ENCODE data around the gene VIT. TPM values are rescaled to one million over a fixed set of nuclear protein-coding genes. Genes with fewer than 3 reads are reported as not detected.

The VIT gene
- total RNA-seq, 4 donors from 2014 or later = 1.4 to 3.6 (median 2.5) TPM; not detected in 1

DNA sequence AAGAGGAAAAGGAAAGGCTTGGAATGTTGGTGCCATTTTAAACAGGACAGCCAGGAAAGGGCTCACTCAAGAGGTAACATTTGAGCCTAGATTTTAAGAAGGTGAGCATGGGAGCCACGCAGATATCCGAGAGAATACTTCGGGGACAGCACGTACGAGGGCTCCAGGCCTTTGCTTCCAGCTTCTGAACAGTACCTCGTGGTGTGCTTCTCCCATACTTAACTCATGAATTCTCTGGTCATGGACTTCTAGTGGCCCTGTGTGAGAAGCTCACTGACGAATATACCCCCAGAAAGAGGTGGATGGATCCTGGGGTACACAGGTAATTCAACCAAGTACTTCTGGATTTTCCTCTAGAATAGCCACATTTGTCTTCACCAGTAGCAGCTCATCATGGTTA lies 2.7 kb upstream of the VIT start:
- Histone ChIP-seq H3K4me3 (no peak overlapping the region), H3K9me3 (no peaks in the 10 kb centered on the region), H3K4me1 (peaks cover 0 to 2% (median 0%) of the 10 kb centered on the region in 4 donors), H3K27me3 (no peaks in the 10 kb centered on the region), H3K27ac (no peak overlapping the region), H3K36me3 (no peaks in the 10 kb centered on the region)
- WGBS, 2 donors (ENCODE audit: low coverage in 1 of 2) = 92 to 94% methylated on average over 7 of the region's 7 CpGs
- in situ Hi-C loops (cut with MboI; ENCODE audit: low pct_ligation_motif_present in 1 of 4, low pct_unique_long_range_greater_than_20kb in 1 of 4, low sequenced_read_pairs in 3 of 4) (no loop called here), intact Hi-C loops (cut with DNase I; ENCODE audit: low total_unique reads) (no loop called here)
- DNase-seq = no peak
- TF ChIP-seq EP300 (IDR thresholded peaks at IDR 0.05; ENCODE audit: low read depth) (no peak), CTCF (IDR thresholded peaks at IDR 0.05) (no peak), POLR2A (IDR thresholded peaks at IDR 0.05) (no peak), POLR2AphosphoS5 (IDR thresholded peaks at IDR 0.05) (no peak)

- Histone ChIP-seq H3K27ac (no peak overlapping the region), H3K27me3 (no peaks in the 10 kb centered on the region), H3K9me3 (no peaks in the 10 kb centered on the region), H3K36me3 (no peaks in the 10 kb centered on the region), H3K4me1 (peaks cover 0 to 2% (median 0%) of the 10 kb centered on the region in 4 donors), H3K4me3 (no peak overlapping the region)
- in situ Hi-C loops (cut with MboI; ENCODE audit: low pct_ligation_motif_present in 1 of 4, low pct_unique_long_range_greater_than_20kb in 1 of 4, low sequenced_read_pairs in 3 of 4) (no loop called here), intact Hi-C loops (cut with DNase I; ENCODE audit: low total_unique reads) (no loop called here)
- TF ChIP-seq POLR2AphosphoS5 (IDR thresholded peaks at IDR 0.05) (no peak), POLR2A (IDR thresholded peaks at IDR 0.05) (no peak), CTCF (IDR thresholded peaks at IDR 0.05) (no peak), EP300 (IDR thresholded peaks at IDR 0.05; ENCODE audit: low read depth) (no peak)
- no peak for DNase-seq
- 55 to 58% methylated on average over 2 to 7 of the region's 7 CpGs for WGBS, 2 donors (ENCODE audit: low coverage in 1 of 2)
Observed at GRCh38 chr2:36695746-36696415, 626 bp upstream of the VIT start.

- TF ChIP-seq POLR2A (IDR thresholded peaks at IDR 0.05) (no peak), EP300 (IDR thresholded peaks at IDR 0.05; ENCODE audit: low read depth) (no peak), POLR2AphosphoS5 (IDR thresholded peaks at IDR 0.05) (no peak)
- DNase-seq = no peak
- H3K27me3 ChIP-seq = no peaks in the 10 kb centered on the region
- peaks cover 0 to 2% (median 0%) of the 10 kb centered on the region in 4 donors for H3K4me1 ChIP-seq
- no peaks in the 10 kb centered on the region for H3K36me3 ChIP-seq
- WGBS, 2 donors (ENCODE audit: low coverage in 1 of 2) = 62 to 71% methylated on average over 8 of the region's 8 CpGs
- no peaks in the 10 kb centered on the region for H3K9me3 ChIP-seq
- in situ Hi-C loops (cut with MboI; ENCODE audit: low pct_ligation_motif_present in 1 of 4, low pct_unique_long_range_greater_than_20kb in 1 of 4, low sequenced_read_pairs in 3 of 4) = no loop called here
- intact Hi-C loops (cut with DNase I; ENCODE audit: low total_unique reads) = no loop called here
- no peak overlapping the region for H3K27ac ChIP-seq
- H3K4me3 ChIP-seq = no peak overlapping the region
Observed at GRCh38 chr2:36697424-36698066, 1.0 kb downstream of the VIT start.

DNA sequence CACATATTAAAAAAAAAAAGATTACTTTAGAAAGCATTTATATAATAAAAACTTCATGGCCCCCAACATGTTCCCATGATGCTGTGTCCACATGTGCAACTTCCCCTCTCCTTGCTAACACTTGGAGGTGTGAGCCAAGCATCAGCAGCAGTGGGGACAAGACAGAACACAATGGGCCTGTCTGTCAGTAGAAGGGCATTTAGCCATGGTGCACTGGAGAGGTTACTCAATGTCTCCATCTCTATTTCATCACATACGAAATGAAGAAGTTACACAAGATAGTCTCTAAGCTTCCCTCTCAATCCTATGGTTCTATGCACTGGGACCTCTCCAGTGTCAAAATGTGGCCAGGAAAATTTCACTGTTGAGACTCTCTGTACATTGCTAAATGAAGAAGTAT lies 2.5 kb downstream of the VIT start:
- DNase-seq = no peak
- Histone ChIP-seq H3K4me3 (no peak overlapping the region), H3K27me3 (no peaks in the 10 kb centered on the region), H3K9me3 (no peaks in the 10 kb centered on the region), H3K36me3 (no peaks in the 10 kb centered on the region), H3K4me1 (peaks cover 0 to 2% (median 0%) of the 10 kb centered on the region in 4 donors), H3K27ac (no peak overlapping the region)
- TF ChIP-seq POLR2AphosphoS5 (IDR thresholded peaks at IDR 0.05) = no peak
- no peak for TF ChIP-seq POLR2A (IDR thresholded peaks at IDR 0.05)
- TF ChIP-seq EP300 (IDR thresholded peaks at IDR 0.05; ENCODE audit: low read depth) = no peak
- 73 to 80% methylated on average over 1 of the region's 1 CpG for WGBS, 2 donors (ENCODE audit: low coverage in 1 of 2)
- in situ Hi-C loops (cut with MboI; ENCODE audit: low pct_ligation_motif_present in 1 of 4, low pct_unique_long_range_greater_than_20kb in 1 of 4, low sequenced_read_pairs in 3 of 4) = no loop called here
- intact Hi-C loops (cut with DNase I; ENCODE audit: low total_unique reads) = no loop called here

GRCh38 chr2:36700311-36700710 lies 3.8 kb downstream of the VIT start:
- Histone ChIP-seq H3K36me3 (no peaks in the 10 kb centered on the region), H3K4me1 (peaks cover 0 to 2% (median 0%) of the 10 kb centered on the region in 4 donors), H3K4me3 (no peak overlapping the region), H3K27me3 (no peaks in the 10 kb centered on the region), H3K27ac (no peak overlapping the region), H3K9me3 (no peaks in the 10 kb centered on the region)
- in situ Hi-C loops (cut with MboI; ENCODE audit: low pct_ligation_motif_present in 1 of 4, low pct_unique_long_range_greater_than_20kb in 1 of 4, low sequenced_read_pairs in 3 of 4) = no loop called here
- 82 to 90% methylated on average over 4 of the region's 4 CpGs for WGBS, 2 donors (ENCODE audit: low coverage in 1 of 2)
- intact Hi-C loops (cut with DNase I; ENCODE audit: low total_unique reads) = no loop called here
- no peak for TF ChIP-seq CTCF (IDR thresholded peaks at IDR 0.05)
- no peak for TF ChIP-seq EP300 (IDR thresholded peaks at IDR 0.05; ENCODE audit: low read depth)
- no peak for TF ChIP-seq POLR2AphosphoS5 (IDR thresholded peaks at IDR 0.05)
- no peak for TF ChIP-seq POLR2A (IDR thresholded peaks at IDR 0.05)
- no peak for DNase-seq
